Activated naive CD4-positive, alpha-beta T cell (primary cell): ENCODE results near the gene NT5DC3.

Source experiments
- DNase-seq, 4 experiments: peaks; one replicate each; lab custom pipeline; 2025; lab: John Stamatoyannopoulos, UW

Gene NT5DC3

GRCh38 chr12:103751171-103751570 lies 89.9 kb downstream of the NT5DC3 start:
- DNase-seq, result no peak

- no peak for DNase-seq
Observed at GRCh38 chr12:103748875-103749274, 92.2 kb downstream of the NT5DC3 start.

GRCh38 chr12:103748002-103748401 lies 93.0 kb downstream of the NT5DC3 start:
- DNase-seq, result no peak

GRCh38 chr12:103745962-103746361 lies 95.1 kb downstream of the NT5DC3 start:
- no peak for DNase-seq

GRCh38 chr12:103743788-103744187 lies 97.2 kb downstream of the NT5DC3 start:
- DNase-seq, result no peak

- no peak for DNase-seq
Observed at GRCh38 chr12:103742349-103742932, 98.6 kb downstream of the NT5DC3 start.

GRCh38 chr12:103737881-103738280 lies 103.2 kb downstream of the NT5DC3 start:
- no peak for DNase-seq

- DNase-seq, result no peak
Observed at GRCh38 chr12:103736572-103736971, 104.5 kb downstream of the NT5DC3 start.

- no peak for DNase-seq
Observed at GRCh38 chr12:103735291-103735690, 105.7 kb downstream of the NT5DC3 start.

- DNase-seq, result no peak
Observed at GRCh38 chr12:103734863-103735262, 106.2 kb downstream of the NT5DC3 start.

- DNase-seq, result no peak
Observed at GRCh38 chr12:103731539-103731938, 109.5 kb downstream of the NT5DC3 start.

- DNase-seq, result no peak
Observed at GRCh38 chr12:103729499-103729898, 111.5 kb downstream of the NT5DC3 start.

GRCh38 chr12:103728323-103728722 lies 112.7 kb downstream of the NT5DC3 start:
- DNase-seq, result no peak

- DNase-seq, result no peak
Observed at GRCh38 chr12:103727638-103728037, 113.4 kb downstream of the NT5DC3 start.

GRCh38 chr12:103725398-103725797 lies 115.6 kb downstream of the NT5DC3 start:
- no peak for DNase-seq
